ENCODE measurements around the gene LYPD8. TPM values are rescaled to one million over a fixed set of nuclear protein-coding genes. Genes with fewer than 3 reads are reported as not detected.

Gene LYPD8
- total RNA-seq, 2 donors from 2014 or later, result 40.8 to 310 TPM

DNA sequence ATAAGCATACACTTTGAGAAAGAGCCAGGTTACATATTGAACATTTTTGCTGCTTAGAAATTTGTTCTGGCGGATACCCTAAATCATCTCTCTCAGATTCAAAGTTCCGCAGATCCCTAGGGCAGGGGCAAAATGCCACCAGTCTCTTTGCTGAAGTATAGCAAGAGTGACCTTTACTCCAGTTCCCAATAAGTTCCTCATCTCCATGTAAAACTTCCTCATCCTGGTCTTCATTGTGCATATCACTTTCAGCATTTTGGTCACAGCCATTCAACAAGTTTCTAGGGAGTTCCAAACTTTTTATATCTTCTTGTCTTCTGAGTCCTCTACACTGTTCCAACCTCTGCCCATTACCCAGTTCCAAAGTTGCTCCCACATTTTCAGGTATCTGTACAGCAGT, 23.3 kb upstream of the LYPD8 start:
- DNase-seq, result no peak
- H3K4me3 ChIP-seq, result no peak overlapping the region
- no peaks in the 10 kb centered on the region for H3K36me3 ChIP-seq
- no peak overlapping the region for H3K27ac ChIP-seq
- TF ChIP-seq, protein P1, sequence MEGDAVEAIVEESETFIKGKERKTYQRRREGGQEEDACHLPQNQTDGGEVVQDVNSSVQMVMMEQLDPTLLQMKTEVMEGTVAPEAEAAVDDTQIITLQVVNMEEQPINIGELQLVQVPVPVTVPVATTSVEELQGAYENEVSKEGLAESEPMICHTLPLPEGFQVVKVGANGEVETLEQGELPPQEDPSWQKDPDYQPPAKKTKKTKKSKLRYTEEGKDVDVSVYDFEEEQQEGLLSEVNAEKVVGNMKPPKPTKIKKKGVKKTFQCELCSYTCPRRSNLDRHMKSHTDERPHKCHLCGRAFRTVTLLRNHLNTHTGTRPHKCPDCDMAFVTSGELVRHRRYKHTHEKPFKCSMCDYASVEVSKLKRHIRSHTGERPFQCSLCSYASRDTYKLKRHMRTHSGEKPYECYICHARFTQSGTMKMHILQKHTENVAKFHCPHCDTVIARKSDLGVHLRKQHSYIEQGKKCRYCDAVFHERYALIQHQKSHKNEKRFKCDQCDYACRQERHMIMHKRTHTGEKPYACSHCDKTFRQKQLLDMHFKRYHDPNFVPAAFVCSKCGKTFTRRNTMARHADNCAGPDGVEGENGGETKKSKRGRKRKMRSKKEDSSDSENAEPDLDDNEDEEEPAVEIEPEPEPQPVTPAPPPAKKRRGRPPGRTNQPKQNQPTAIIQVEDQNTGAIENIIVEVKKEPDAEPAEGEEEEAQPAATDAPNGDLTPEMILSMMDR (IDR thresholded peaks at IDR 0.05), result no peak
- intact Hi-C loops (cut with DNase I), result no loop called here
- H3K9ac ChIP-seq (ENCODE audit: low read depth in 2 of 2, low read length in 2 of 2), result no peak overlapping the region
- H3K9me3 ChIP-seq, result no peaks in the 10 kb centered on the region
- no peaks in the 10 kb centered on the region for H3K4me1 ChIP-seq
- no peaks in the 10 kb centered on the region for H3K27me3 ChIP-seq

DNA sequence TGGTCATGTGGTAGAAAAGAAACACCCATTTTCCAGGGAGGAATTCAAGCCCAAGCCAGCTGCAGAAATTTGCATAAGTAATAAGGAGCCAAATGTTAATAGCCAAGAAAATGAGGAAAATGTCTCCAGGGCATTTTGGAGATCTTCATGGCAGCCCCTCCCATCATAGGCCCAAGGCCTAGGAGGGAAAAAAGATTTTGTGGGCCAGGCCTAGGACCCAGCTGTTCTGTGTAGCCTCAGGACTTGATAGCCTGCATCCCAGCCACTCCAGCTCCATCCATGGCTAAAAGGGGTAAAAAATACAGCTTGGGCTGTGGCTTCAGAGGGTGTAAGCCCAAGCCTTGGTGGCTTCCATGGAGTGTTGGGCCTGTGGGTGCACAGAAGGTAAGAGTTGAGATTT, 21.4 kb upstream of the LYPD8 start:
- intact Hi-C loops (cut with DNase I), result no loop called here
- TF ChIP-seq, protein P1 (IDR thresholded peaks at IDR 0.05), result no peak
- Histone ChIP-seq H3K4me3 (no peak overlapping the region), H3K4me1 (no peaks in the 10 kb centered on the region), H3K27ac (no peak overlapping the region), H3K27me3 (no peaks in the 10 kb centered on the region), H3K9me3 (no peaks in the 10 kb centered on the region), H3K9ac (ENCODE audit: low read depth in 2 of 2, low read length in 2 of 2) (no peak overlapping the region), H3K36me3 (no peaks in the 10 kb centered on the region)
- no peak for DNase-seq

DNA sequence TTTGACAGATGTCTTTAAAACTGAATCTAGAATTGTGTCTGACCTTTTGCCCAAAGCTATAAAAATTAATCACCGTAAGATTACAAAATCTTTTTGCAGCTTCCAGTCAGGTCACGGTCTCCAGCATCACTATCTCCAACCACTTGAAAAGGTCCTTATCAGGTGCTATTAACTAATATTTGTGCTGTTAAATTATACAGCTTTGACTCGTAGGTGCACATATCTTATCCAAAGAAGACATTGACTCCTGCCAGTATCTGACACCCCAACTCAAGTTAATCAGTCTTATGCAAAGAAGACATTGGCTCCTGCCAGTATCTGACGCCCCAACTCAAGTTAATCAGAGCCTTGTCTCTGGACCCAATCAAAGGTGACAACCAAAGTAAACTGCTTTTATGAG, 19.9 kb upstream of the LYPD8 start:
- DNase-seq, result no peak
- Histone ChIP-seq H3K36me3 (no peaks in the 10 kb centered on the region), H3K27ac (no peak overlapping the region), H3K4me3 (no peak overlapping the region), H3K9ac (ENCODE audit: low read depth in 2 of 2, low read length in 2 of 2) (no peak overlapping the region), H3K27me3 (no peaks in the 10 kb centered on the region), H3K9me3 (no peaks in the 10 kb centered on the region), H3K4me1 (no peaks in the 10 kb centered on the region)
- intact Hi-C loops (cut with DNase I), result no loop called here
- TF ChIP-seq, protein P1 (IDR thresholded peaks at IDR 0.05), result no peak

DNA sequence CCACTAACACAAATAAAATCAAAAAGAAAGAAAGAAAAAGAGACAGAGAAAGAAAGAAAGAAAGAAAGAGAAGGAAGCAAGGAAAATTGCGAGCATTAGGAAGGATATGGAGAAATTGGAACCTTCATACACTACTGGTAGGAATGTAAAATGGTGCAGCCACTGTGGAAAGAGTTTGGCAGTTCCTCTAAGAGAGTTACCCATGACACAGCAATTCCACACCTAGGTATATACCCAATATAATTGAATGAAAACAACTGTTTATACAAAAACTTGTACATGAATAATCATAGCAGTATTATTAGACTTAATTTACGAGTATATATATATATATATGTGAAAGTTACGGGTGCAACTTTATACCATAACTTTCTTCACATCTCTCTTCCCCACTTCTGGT, 4.1 kb upstream of the LYPD8 start:
- H3K36me3 ChIP-seq, result no peaks in the 10 kb centered on the region
- intact Hi-C loops (cut with DNase I), result no loop called here
- peaks cover 13% of the 10 kb centered on the region for H3K4me1 ChIP-seq

DNA sequence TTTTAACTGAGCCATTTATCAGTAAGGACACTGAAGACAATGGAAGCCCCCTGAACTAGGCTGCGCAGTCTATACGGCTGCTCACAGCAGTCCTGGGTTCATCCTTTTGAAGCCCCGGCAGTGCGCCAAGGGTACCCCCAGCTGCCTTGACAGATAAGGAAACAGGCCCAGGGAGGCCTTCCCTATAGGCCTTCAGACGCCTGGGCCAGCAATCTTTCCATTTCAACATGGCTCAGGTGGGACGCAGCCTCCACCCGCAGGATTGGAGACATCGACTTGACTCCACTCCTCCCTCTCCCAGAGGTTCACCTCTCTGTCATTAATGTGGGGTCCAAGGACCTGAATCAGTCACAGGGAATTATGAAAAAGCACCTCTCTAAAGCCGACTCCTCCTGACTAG, 2.8 kb upstream of the LYPD8 start:
- H3K27ac ChIP-seq, result peak overlapping the region; percentile 53
- DNase-seq, result no peak

More for the DNA sequence above, 4.1 kb upstream of the LYPD8 start:
- Histone ChIP-seq H3K9ac (ENCODE audit: low read depth in 2 of 2, low read length in 2 of 2) (no peak overlapping the region), H3K27me3 (no peaks in the 10 kb centered on the region), H3K4me3 (no peak overlapping the region), H3K27ac (no peak overlapping the region), H3K9me3 (no peaks in the 10 kb centered on the region)
- DNase-seq, result no peak
- TF ChIP-seq, protein P1 (IDR thresholded peaks at IDR 0.05), result no peak

More for the DNA sequence above, 2.8 kb upstream of the LYPD8 start:
- no peak overlapping the region for H3K4me3 ChIP-seq
- no peak overlapping the region for H3K9ac ChIP-seq (ENCODE audit: low read depth in 2 of 2, low read length in 2 of 2)
- peaks cover 13% of the 10 kb centered on the region for H3K4me1 ChIP-seq
- H3K36me3 ChIP-seq, result no peaks in the 10 kb centered on the region
- no peaks in the 10 kb centered on the region for H3K27me3 ChIP-seq
- H3K9me3 ChIP-seq, result no peaks in the 10 kb centered on the region
- TF ChIP-seq, protein P1 (IDR thresholded peaks at IDR 0.05), result no peak
- intact Hi-C loops (cut with DNase I), result no loop called here

Measured in colonic mucosa (tissue), 4 donors.